HEK293 (cell line): Measurements from ENCODE around the gene HLA-DPB1.

ENCODE experiments used
- CTCF ChIP-seq: fragments of 450-650 bp; formaldehyde crosslinking; IDR thresholded peaks from 2 replicates; pipeline ENCODE4 v1.5.1; 2016; ENCODE audit warnings: missing biosample characterization, missing genetic modification characterization
- EGR2 ChIP-seq: fragments of 450-650 bp; formaldehyde crosslinking; IDR thresholded peaks from 2 replicates; pipeline ENCODE4 v1.5.1; 2016; ENCODE audit warnings: low read depth, missing biosample characterization, missing genetic modification characterization
- REPIN1 ChIP-seq: fragments of 450-650 bp; formaldehyde crosslinking; IDR thresholded peaks from 2 replicates; pipeline ENCODE4 v1.5.1; 2017; ENCODE audit warnings: missing biosample characterization, missing genetic modification characterization, low read depth
- ZEB2 ChIP-seq: fragments of 450-650 bp; formaldehyde crosslinking; IDR thresholded peaks from 2 replicates; pipeline ENCODE4 v1.5.1; 2016; ENCODE audit warnings: missing biosample characterization, missing genetic modification characterization
- ZNF133 ChIP-seq: fragments of 450-650 bp; formaldehyde crosslinking; IDR thresholded peaks from 2 replicates; pipeline ENCODE4 v1.5.1; 2016; ENCODE audit warnings: missing biosample characterization, missing genetic modification characterization
- ZNF280D ChIP-seq: fragments of 450-650 bp; formaldehyde crosslinking; IDR thresholded peaks from 2 replicates; pipeline ENCODE4 v1.5.1; 2016; ENCODE audit warnings: missing biosample characterization, missing genetic modification characterization
- ZNF292 ChIP-seq: fragments of 450-650 bp; formaldehyde crosslinking; IDR thresholded peaks from 2 replicates; pipeline ENCODE4 v1.5.1; 2016; ENCODE audit warnings: low read depth, missing biosample characterization, missing genetic modification characterization, borderline replicate concordance
- ZNF501 ChIP-seq: fragments of 450-650 bp; formaldehyde crosslinking; IDR thresholded peaks from 2 replicates; pipeline ENCODE4 v1.5.1; 2016; ENCODE audit warnings: missing biosample characterization, missing genetic modification characterization

DNA sequence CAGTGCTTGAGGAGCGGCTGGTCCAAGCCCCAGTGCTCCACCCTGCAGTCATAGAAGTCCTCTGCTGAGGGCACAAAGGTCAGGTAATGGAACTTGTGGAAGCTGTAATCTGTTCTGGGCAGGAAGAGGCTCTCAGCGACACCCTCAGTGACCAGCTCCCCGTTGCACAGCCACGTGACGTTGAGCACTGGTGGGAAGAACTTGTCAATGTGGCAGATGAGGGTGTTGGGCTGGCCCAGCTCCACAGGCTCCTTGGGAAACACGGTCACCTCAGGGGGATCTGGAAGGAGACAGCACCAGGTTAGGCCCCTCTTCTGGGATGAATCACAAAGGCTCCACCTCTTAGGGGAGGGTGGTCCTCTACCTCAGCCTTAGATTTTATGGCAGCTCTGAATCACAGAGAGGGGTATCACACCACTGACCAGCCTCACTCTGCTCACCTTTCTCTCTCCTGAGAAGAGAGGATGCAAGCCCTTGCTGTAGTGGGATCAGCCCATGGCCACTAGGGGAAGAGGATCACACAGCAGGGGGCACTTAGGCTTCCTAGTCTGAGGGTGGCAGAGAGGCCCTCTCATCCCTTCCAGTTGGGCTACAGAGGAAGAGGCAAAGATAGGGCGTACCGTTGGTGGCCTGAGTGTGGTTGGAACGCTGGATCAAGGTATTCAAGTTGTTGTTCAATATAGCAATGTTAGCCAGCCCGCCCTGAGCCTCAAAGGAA lies 6.6 kb upstream of the HLA-DPB1 start:
- TF ChIP-seq EGR2 (tag by site-specific recombination): no peak
- no peak for TF ChIP-seq ZNF292 (tag by site-specific recombination)
- no peak for TF ChIP-seq CTCF (tag by site-specific recombination)
- TF ChIP-seq ZNF280D: no peak
- TF ChIP-seq ZEB2 (tag by site-specific recombination): no peak
- TF ChIP-seq ZNF501 (tag by site-specific recombination): no peak
- TF ChIP-seq ZNF133 (tag by site-specific recombination): no peak
- no peak for TF ChIP-seq REPIN1 (tag by site-specific recombination)
